ENCODE results near the gene NOTCH1.
"Not testable (repeated sequence)": the region's sequence is repeated elsewhere in the genome, so short reads cannot be mapped to it uniquely, and the experiment has no call there.

Gene NOTCH1

GRCh38 chr9:136578915-136579649 is 33.2 kb upstream of the NOTCH1 start:
- Mint-ChIP-seq H3K4me1 (peaks cover 45% of the 10 kb centered on the region), H3K9me3 (no peaks in the 10 kb centered on the region), H3K27me3 (ENCODE audit: low read depth, poor library complexity) (no peaks in the 10 kb centered on the region), H3K36me3 (ENCODE audit: low read depth) (no peaks in the 10 kb centered on the region), H3K27ac (no peak overlapping the region), H3K4me3 (no peak overlapping the region)
- no peak for TF ChIP-seq CTCF (IDR thresholded peaks at IDR 0.05)
- DNase-seq, result peak; percentile 40

- Mint-ChIP-seq H3K36me3 (ENCODE audit: low read depth) (no peaks in the 10 kb centered on the region), H3K9me3 (no peaks in the 10 kb centered on the region), H3K4me3 (no peak overlapping the region), H3K27ac (no peak overlapping the region), H3K4me1 (peaks cover 44% of the 10 kb centered on the region), H3K27me3 (ENCODE audit: low read depth, poor library complexity) (no peaks in the 10 kb centered on the region)
- no peak for TF ChIP-seq CTCF (IDR thresholded peaks at IDR 0.05)
- peak; percentile 15 for DNase-seq
These were observed 32.7 kb upstream of the NOTCH1 start for GRCh38 chr9:136578626-136578914.

- Mint-ChIP-seq H3K4me1 (peaks cover 49% of the 10 kb centered on the region), H3K27ac (no peak overlapping the region), H3K27me3 (ENCODE audit: low read depth, poor library complexity) (no peaks in the 10 kb centered on the region), H3K4me3 (no peak overlapping the region), H3K36me3 (ENCODE audit: low read depth) (no peaks in the 10 kb centered on the region), H3K9me3 (no peaks in the 10 kb centered on the region)
- no peak for TF ChIP-seq CTCF (IDR thresholded peaks at IDR 0.05)
- peak; percentile 13 for DNase-seq
These were observed 32.2 kb upstream of the NOTCH1 start for GRCh38 chr9:136577941-136578625.

- Mint-ChIP-seq H3K9me3 (no peaks in the 10 kb centered on the region), H3K4me3 (no peak overlapping the region), H3K27me3 (ENCODE audit: low read depth, poor library complexity) (peaks cover 3% of the 10 kb centered on the region), H3K27ac (no peak overlapping the region), H3K4me1 (peaks cover 68% of the 10 kb centered on the region), H3K36me3 (ENCODE audit: low read depth) (no peaks in the 10 kb centered on the region)
- DNase-seq, result no peak
- TF ChIP-seq CTCF (IDR thresholded peaks at IDR 0.05), result no peak
These were observed 30.4 kb upstream of the NOTCH1 start for GRCh38 chr9:136576269-136576626.

- Mint-ChIP-seq H3K4me3 (no peak overlapping the region), H3K4me1 (peaks cover 73% of the 10 kb centered on the region), H3K27me3 (ENCODE audit: low read depth, poor library complexity) (peaks cover 7% of the 10 kb centered on the region), H3K9me3 (no peaks in the 10 kb centered on the region), H3K27ac (no peak overlapping the region), H3K36me3 (ENCODE audit: low read depth) (no peaks in the 10 kb centered on the region)
- DNase-seq, result no peak
- TF ChIP-seq CTCF (IDR thresholded peaks at IDR 0.05), result no peak
These were observed 29.9 kb upstream of the NOTCH1 start for GRCh38 chr9:136575626-136576268.

- H3K27ac Mint-ChIP-seq; H3K36me3 Mint-ChIP-seq (ENCODE audit: low read depth); H3K4me3 Mint-ChIP-seq; H3K9me3 Mint-ChIP-seq; H3K27me3 Mint-ChIP-seq (ENCODE audit: low read depth, poor library complexity); DNase-seq: not testable (repeated sequence)
- H3K4me1 Mint-ChIP-seq, result peaks cover 78% of the 10 kb centered on the region
These were observed 28.8 kb upstream of the NOTCH1 start for GRCh38 chr9:136574606-136575005.

Measured in nephron progenitor cell (in vitro differentiated cells).